Esophagus muscularis mucosa (tissue), 4 donors: ENCODE results near the gene SLC25A33. TPM values are rescaled to one million over a fixed set of nuclear protein-coding genes. Genes with fewer than 3 reads are reported as not detected.
A peak's percentile ranks its signal among the peaks of the same experiment; 100 is the strongest.

Source experiments
- DNase-seq: peaks from one replicate; pipeline ENCODE4 v3.0.0-alpha.2; 2017; ENCODE audit errors: extremely low spot score
- H3K27ac ChIP-seq, 4 donors: fragments of 200-600 bp; sonication (generic); replicated peaks in 1 of 4; 1 replicate in 3 of 4; 2 replicates in 1 of 4; pipeline ENCODE4 v1.5.1; 2016 to 2019; ENCODE audit warnings: mild to moderate bottlenecking in 1 of 4
- H3K27me3 ChIP-seq, 4 donors: fragments of 200-600 bp; sonication (generic); one replicate each; pipeline versions ENCODE4 v1.5.1 to v1.6.0; 2016 to 2019
- H3K36me3 ChIP-seq, 4 donors: fragments of 200-600 bp; sonication (generic); one replicate each; pipeline ENCODE4 v1.5.1; 2016 to 2019
- H3K4me1 ChIP-seq, 4 donors: fragments of 200-600 bp; sonication (generic); one replicate each; pipeline ENCODE4 v1.5.1; 2016 to 2019
- H3K4me3 ChIP-seq, 4 donors: fragments of 200-600 bp; sonication (generic); 1 replicate in 2 of 4; 2 replicates in 2 of 4; pipeline ENCODE4 v1.5.1; 2016 to 2019; ENCODE audit warnings: mild to moderate bottlenecking in 4 of 4, moderate library complexity in 1 of 4
- H3K9me3 ChIP-seq, 4 donors: fragments of 200-600 bp; sonication (generic); 1 replicate in 3 of 4; 2 replicates in 1 of 4; pipeline ENCODE4 v1.5.1; 2016 to 2019
- EP300 ChIP-seq: sonication (generic); formaldehyde crosslinking; IDR thresholded peaks from one replicate; pipeline ENCODE4 v1.6.1; 2017; ENCODE audit warnings: antibody characterized with exemption
- POLR2A ChIP-seq: fragments of 450-650 bp; IDR thresholded peaks from one replicate; pipeline ENCODE4 v1.6.1; 2017; ENCODE audit warnings: antibody characterized with exemption, moderate library complexity, mild to moderate bottlenecking, low read depth
- POLR2AphosphoS5 ChIP-seq, 2 donors: sonication (generic); formaldehyde crosslinking; IDR thresholded peaks; one replicate each; pipeline ENCODE4 v1.6.1; 2017; ENCODE audit warnings: antibody characterized with exemption in 2 of 2
- WGBS: methylation state at CpG from one replicate; pipeline ENCODE4 v1.1.5; 2018; 5-methylcytosine and 5-hydroxymethylcytosine counted together
- intact Hi-C: fragments of 100-400 bp; cut with DNase I; formaldehyde crosslinking; loops from one replicate; pipeline ENCODE4 v1.15.1; 2023
- total RNA-seq, 4 donors: library from RNA; depleted of rRNA; stranded (reverse); fragments of >200 nt; gene quantifications; one replicate each; pipeline versions ENCODE4 v1.1.0 to v1.2.1, GENCODE V29; 2016
- TF ChIP-seq, protein P1 (sequence below), 3 experiments: fragments of 200-600 bp in 2 of 3; fragments of 450-650 bp in 1 of 3; sonication (generic) in 2 of 3; IDR thresholded peaks; one replicate each; pipeline ENCODE4 v1.5.1; 2017 to 2019; ENCODE audit warnings: antibody characterized with exemption in 3 of 3, mild to moderate bottlenecking in 2 of 3, moderate library complexity in 1 of 3

SLC25A33 gene
- total RNA-seq, 4 donors from 2014 or later = 5.1 to 15.6 (median 8.9) TPM

DNA sequence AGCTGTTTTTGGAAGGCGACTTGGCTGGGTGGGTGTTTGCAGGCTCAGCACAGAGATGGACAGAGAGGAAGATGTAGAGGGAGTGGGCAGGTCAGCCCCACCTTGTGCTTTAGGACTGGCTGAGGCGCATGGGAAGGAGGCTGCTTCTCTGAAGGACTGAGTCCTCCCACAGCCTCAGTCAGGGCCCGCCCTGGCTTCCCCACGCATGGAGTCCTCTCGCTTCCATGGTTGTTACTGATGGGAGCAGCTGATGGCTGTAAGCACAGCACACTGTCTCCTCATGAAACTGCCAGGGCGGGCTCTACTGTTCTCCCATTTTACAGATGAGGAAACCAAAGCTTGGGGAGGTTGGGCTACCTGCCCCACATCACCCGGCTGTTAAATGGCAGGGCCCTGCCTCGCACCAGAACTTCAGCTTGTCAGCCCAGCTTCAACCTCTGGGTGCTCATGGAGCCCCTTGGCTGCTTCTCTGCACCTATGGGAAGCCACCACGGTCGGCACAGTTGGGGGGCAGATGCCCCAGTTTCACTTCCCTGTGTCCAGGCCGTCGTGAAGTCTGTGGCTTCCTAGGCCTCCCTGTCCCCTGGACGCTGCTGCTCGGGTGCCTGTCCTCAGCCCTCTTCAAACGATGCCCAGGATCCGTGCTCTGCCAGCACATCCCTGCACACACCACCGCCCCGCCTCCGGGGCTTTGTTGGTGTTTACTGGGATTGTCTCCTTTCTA, 51.8 kb downstream of the SLC25A33 start:
- Histone ChIP-seq H3K9me3 (no peaks in the 10 kb centered on the region), H3K27ac (peak overlapping the region in 1 of 4 donors; percentile 75), H3K4me1 (peaks cover 56 to 79% (median 66%) of the 10 kb centered on the region in 4 donors), H3K4me3 (no peak overlapping the region), H3K27me3 (no peaks in the 10 kb centered on the region), H3K36me3 (no peaks in the 10 kb centered on the region)
- no peak for TF ChIP-seq POLR2A
- TF ChIP-seq POLR2AphosphoS5 (IDR thresholded peaks at IDR 0.05) = no peak
- TF ChIP-seq EP300 = no peak
- TF ChIP-seq, protein P1, sequence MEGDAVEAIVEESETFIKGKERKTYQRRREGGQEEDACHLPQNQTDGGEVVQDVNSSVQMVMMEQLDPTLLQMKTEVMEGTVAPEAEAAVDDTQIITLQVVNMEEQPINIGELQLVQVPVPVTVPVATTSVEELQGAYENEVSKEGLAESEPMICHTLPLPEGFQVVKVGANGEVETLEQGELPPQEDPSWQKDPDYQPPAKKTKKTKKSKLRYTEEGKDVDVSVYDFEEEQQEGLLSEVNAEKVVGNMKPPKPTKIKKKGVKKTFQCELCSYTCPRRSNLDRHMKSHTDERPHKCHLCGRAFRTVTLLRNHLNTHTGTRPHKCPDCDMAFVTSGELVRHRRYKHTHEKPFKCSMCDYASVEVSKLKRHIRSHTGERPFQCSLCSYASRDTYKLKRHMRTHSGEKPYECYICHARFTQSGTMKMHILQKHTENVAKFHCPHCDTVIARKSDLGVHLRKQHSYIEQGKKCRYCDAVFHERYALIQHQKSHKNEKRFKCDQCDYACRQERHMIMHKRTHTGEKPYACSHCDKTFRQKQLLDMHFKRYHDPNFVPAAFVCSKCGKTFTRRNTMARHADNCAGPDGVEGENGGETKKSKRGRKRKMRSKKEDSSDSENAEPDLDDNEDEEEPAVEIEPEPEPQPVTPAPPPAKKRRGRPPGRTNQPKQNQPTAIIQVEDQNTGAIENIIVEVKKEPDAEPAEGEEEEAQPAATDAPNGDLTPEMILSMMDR (IDR thresholded peaks at IDR 0.05) = no peak
- DNase-seq = no peak
- 85% methylated on average over 14 of the region's 19 CpGs for WGBS
- intact Hi-C loops = no loop called here

DNA sequence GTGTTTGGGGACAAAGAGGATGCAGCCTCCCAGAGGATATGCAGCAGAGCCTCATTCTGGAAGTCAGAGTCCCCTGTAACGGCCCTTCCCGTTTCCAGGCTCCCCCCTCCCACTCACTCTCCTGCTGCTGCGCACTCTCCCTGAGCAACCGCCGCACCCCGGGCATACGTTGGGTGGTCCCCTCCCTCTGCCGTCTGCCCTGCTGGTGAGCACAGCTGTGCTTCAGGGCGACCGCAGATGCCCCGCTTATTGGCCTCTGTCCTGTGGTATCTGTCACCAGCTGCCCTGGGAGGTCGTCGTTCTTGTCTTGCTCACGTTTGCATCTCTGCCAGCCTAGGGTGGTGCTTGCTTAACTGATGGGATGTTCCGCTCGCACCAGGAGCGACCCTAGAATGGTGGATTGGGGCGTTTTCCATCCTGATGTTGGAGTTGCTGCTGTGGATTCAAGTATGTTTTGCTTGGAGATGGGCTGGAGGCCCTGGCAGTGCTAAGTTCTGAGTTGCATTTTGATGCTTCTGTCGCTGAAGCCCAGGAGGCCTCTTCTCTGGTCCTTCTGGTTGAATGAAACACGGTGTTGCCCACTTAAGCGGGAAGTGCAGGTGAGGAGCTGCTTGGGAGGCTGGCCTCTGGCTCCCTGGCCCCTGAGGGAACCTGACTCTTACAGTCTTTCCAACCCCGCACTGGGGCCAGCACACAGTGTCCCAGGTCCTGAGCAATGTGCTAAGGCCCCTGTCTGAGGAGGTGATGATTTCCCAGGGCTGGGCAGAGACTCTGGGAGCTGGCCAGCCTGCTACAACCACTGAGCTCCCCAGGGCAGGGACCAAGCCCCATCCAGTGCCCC, 52.6 kb downstream of the SLC25A33 start:
- TF ChIP-seq EP300 (no peak), POLR2AphosphoS5 (IDR thresholded peaks at IDR 0.05) (no peak), POLR2A (no peak)
- TF ChIP-seq, protein P1 (IDR thresholded peaks at IDR 0.05) = no peak
- Histone ChIP-seq H3K27me3 (no peaks in the 10 kb centered on the region), H3K9me3 (no peaks in the 10 kb centered on the region), H3K36me3 (peaks cover 0 to 3% (median 2%) of the 10 kb centered on the region in 4 donors), H3K4me3 (no peak overlapping the region), H3K27ac (no peak overlapping the region), H3K4me1 (peaks cover 63 to 86% (median 71%) of the 10 kb centered on the region in 4 donors)
- no peak for DNase-seq
- intact Hi-C loops = no loop called here
- WGBS = 87% methylated on average over 18 of the region's 22 CpGs

DNA sequence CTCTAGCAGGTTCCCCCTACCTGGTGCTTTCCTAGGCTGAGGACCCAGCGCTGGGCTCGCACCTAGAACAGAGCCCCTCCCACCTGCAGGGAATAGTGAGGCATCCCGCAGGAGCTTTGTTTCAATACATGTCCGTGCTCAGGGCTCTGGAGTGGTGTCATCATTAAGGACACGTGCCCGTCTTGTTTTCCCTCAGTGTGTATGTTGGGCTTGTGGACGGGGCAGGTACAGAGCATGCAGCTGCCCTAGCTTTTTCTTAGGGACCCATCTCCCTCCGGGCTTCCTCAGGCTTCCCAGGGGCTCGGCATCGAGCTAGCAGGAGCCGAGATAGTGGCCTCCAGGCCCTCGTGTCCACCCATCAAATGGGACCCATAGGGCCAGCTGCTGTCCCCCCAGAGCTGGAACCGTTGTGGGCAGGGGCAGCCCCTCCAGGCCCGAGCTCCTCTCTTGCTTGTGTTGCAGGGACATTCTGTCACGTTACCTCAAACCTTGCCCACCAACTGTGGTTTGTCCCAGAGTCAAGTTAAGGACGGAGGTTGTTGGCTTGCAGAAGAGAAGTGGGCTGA, 53.3 kb downstream of the SLC25A33 start:
- H3K27me3 ChIP-seq = no peaks in the 10 kb centered on the region
- TF ChIP-seq POLR2AphosphoS5 (IDR thresholded peaks at IDR 0.05) (no peak), POLR2A (no peak), EP300 (no peak)
- TF ChIP-seq, protein P1 (IDR thresholded peaks at IDR 0.05) = no peak
- peak overlapping the region in 1 of 4 donors; percentile 45 for H3K27ac ChIP-seq
- peaks cover 65 to 88% (median 74%) of the 10 kb centered on the region in 4 donors for H3K4me1 ChIP-seq
- no peak overlapping the region for H3K4me3 ChIP-seq
- intact Hi-C loops = no loop called here
- no peak for DNase-seq
- no peaks in the 10 kb centered on the region for H3K9me3 ChIP-seq
- peaks cover 0 to 10% (median 9%) of the 10 kb centered on the region in 4 donors for H3K36me3 ChIP-seq
- WGBS = 85% methylated on average over 8 of the region's 16 CpGs

DNA sequence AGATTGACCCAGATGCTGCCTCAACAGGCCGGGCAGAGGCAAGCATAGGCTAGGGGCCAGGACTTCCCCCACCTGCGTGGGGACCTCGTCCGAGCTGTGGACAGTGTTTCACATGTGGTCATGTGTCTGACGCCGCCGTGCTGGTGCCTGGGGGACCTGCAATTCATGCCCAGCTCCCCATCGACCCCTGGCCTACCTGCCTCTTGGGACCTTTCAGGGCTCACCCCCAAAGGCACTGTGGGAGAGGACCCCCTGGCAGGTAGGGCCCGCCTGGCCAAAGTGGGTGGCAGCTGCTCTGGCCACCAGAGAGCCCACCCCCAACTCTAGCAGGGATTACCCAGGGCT, 53.9 kb downstream of the SLC25A33 start:
- no peak for DNase-seq
- TF ChIP-seq POLR2A (no peak), POLR2AphosphoS5 (IDR thresholded peaks at IDR 0.05) (no peak), EP300 (no peak)
- TF ChIP-seq, protein P1 (IDR thresholded peaks at IDR 0.05) = no peak
- Histone ChIP-seq H3K9me3 (no peaks in the 10 kb centered on the region), H3K27me3 (no peaks in the 10 kb centered on the region), H3K27ac (peak overlapping the region in 2 of 4 donors; percentile 31 to 45), H3K36me3 (peaks cover 0 to 16% (median 15%) of the 10 kb centered on the region in 4 donors), H3K4me3 (no peak overlapping the region), H3K4me1 (peaks cover 63 to 83% (median 72%) of the 10 kb centered on the region in 4 donors)
- 73% methylated on average over 2 of the region's 9 CpGs for WGBS
- intact Hi-C loops = no loop called here
